ENCODE measurements around the gene POU3F3.

Gene POU3F3

DNA sequence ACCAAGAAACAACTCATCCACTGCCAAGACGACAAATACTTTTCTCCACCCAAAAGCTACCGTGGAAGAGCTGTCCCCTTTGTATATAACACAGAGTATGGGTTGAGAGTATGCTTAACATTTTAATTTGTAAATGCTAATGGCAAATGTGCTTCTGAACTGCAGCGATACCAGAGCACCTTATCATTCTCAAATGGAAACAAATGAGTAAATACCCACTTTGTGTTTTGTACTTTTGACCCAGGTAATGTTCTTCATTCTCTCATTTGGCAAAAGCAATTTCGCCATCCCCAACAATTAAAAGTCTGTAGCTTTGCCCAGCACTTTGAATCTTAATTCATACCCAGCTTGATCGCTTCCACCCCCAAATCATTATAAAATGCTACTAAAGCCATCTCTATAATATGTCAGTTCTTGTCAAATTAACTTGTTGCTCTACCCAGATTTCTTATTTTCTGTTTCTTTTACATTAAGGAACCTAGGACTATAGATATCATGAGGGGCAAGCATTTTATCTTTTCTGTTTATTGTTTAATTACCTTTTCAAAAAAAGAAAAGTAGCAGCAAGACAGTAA is 6.2 kb upstream of the POU3F3 start:
- TF ChIP-seq, protein P1, sequence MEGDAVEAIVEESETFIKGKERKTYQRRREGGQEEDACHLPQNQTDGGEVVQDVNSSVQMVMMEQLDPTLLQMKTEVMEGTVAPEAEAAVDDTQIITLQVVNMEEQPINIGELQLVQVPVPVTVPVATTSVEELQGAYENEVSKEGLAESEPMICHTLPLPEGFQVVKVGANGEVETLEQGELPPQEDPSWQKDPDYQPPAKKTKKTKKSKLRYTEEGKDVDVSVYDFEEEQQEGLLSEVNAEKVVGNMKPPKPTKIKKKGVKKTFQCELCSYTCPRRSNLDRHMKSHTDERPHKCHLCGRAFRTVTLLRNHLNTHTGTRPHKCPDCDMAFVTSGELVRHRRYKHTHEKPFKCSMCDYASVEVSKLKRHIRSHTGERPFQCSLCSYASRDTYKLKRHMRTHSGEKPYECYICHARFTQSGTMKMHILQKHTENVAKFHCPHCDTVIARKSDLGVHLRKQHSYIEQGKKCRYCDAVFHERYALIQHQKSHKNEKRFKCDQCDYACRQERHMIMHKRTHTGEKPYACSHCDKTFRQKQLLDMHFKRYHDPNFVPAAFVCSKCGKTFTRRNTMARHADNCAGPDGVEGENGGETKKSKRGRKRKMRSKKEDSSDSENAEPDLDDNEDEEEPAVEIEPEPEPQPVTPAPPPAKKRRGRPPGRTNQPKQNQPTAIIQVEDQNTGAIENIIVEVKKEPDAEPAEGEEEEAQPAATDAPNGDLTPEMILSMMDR (IDR thresholded peaks at IDR 0.05; ENCODE audit: borderline replicate concordance, insufficient read depth, low read depth, low read length), result no peak
- no peak overlapping the region for H3K4me3 ChIP-seq (ENCODE audit: low read depth, low read length)

DNA sequence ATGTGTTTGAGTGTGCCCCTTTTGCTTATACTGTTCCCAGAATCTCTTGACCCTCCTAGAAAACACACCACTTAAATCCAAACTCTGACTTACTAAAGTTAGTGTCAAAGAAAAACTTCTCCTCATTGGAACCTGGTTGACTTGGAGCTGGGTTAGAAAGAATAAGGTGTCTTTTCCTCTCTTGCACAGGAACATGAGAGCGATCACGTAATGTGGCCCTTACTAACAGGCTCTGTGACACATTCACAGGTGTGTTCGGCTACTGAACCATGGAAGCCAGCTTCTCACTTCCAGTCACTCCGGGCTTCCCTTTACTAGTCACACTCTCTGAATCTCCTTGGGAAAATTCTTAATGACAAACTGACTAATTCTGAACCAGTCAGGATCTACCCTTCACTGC is 5.4 kb upstream of the POU3F3 start:
- no peak overlapping the region for H3K4me3 ChIP-seq (ENCODE audit: low read depth, low read length)
- TF ChIP-seq, protein P1 (IDR thresholded peaks at IDR 0.05; ENCODE audit: borderline replicate concordance, insufficient read depth, low read depth, low read length), result no peak

DNA sequence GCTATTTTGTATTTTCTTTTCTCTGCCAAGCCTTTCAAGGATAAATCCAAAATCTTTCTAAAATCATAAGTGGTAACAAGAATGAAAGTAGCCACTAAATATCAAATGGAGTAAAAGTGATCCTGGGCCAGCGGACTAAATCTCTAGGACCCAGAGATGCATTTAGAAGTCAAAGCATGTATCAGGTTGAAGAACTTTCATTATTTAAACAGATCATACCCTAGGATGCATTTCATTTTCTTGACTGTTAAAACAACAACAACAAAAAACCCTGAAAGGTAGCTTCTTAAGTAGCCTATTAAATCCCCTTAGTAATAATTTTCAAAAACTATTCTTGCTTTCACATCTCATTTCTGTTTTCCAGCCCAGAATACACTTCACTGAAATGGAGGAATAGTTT is 4.8 kb upstream of the POU3F3 start:
- TF ChIP-seq, protein P1 (IDR thresholded peaks at IDR 0.05; ENCODE audit: borderline replicate concordance, insufficient read depth, low read depth, low read length), result no peak
- no peak overlapping the region for H3K4me3 ChIP-seq (ENCODE audit: low read depth, low read length)

DNA sequence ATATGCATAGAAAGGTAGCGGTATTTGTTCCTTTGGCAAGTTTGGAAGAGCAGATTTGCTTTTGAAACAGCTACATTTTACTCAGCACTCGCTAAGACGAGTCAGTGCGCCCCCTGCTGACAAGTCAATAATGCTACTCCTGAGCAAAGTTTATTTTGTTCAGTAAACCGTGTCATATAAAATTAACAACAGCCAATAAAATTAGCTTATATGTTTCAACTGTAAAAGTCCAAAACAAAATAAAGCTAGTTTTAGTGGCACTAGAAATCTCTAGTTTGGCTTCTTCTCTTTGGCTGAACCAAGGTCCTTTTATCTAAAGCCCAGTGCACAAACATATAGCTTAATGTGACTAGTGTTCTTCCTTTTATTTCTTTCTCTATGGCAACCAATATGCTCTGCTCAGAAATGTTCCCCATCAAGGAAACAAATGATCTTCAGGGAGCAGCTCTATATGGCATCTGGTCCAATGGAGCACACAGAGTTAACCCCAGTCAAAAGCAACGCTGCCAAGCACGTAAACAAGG is 4.2 kb upstream of the POU3F3 start:
- TF ChIP-seq, protein P1 (IDR thresholded peaks at IDR 0.05; ENCODE audit: borderline replicate concordance, insufficient read depth, low read depth, low read length), result peak; percentile 69; the same call in 1 of the 2 replicates
- H3K4me3 ChIP-seq (ENCODE audit: low read depth, low read length), result no peak overlapping the region

DNA sequence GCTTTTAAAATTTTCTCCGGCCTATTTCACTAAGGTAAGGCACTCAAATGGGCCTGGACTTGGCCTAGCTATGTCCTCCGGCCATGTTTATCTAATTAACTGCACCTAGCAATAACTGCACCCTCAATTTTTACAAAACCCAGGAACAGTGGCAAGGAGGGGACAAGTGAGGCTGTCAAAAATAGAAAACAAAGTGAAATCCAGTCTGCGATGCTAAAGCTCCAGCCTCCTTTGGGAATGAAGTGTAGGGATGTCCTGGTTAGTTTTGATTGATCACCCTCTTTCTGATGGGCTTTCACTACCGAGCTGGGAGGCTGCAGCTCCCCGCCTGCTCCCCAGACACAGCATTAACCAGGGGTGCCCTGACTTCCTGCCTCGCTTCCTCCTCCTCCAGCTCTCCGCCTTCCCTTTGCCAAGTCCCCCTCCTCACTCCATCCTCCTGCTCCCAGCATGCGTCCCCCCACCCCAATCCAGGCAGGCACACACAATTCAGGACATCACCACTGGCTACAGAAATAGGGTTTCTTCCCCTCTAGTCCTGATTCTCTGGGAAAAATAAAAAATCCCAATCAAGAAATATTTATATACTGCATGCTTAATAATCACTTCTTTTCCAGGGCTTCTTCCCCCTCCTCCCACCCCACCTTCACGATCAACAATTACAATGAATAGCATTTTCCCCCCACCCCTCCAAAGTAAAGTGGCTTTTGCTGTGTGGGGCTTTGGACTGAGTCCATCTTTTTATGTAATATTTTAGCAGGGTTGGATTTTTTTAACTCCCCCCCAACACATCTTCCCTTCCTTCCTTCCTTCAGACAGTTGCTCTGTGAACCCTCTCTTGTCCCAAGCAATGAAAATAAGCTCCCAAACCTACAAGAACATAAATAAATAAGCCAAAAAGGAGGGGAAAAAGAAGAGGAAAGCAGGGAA is 3.3 kb upstream of the POU3F3 start:
- H3K4me3 ChIP-seq (ENCODE audit: low read depth, low read length), result no peak overlapping the region
- TF ChIP-seq, protein P1 (IDR thresholded peaks at IDR 0.05; ENCODE audit: borderline replicate concordance, insufficient read depth, low read depth, low read length), result no peak

DNA sequence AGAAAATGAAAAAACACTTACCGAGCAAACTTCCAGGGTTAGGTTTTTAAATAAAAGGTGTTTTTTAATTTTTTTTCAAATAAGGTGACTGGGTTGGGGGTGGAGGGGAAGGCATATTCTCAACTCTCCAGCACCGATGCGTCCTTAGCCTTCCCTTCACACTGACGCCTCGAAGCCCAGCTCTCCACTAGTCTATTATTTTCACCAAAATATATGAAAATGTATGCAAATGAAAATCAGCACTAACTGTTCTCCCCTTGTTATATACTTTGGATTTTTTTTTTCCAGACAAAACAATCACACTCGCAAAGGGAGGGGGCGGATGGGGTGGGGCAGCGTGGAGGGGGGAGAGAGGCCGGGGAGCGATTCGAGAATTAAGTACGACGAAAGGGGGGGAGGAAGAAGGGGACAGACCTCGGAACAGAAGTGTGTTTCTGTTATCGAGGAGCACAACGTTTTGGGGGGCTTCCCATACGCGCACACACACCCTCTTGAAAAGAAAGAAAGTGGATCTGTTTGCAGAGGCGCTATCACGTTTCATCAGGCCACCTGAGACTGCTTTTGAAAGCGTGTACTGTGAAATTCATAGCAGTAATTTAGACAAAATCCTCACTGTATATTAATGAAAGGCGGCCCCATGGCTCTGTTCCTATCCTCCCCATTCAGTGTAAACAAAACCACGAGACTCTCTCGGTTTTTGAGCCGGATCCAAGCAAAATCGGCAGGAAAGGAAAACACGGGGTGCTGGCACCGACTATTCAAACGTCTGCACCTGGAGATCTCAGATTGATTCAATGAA is 2.4 kb upstream of the POU3F3 start:
- TF ChIP-seq, protein P1 (IDR thresholded peaks at IDR 0.05; ENCODE audit: borderline replicate concordance, insufficient read depth, low read depth, low read length), result no peak
- H3K4me3 ChIP-seq (ENCODE audit: low read depth, low read length), result no peak overlapping the region
